GM13977 (cell line): ENCODE data around the gene ZNF366.

ENCODE experiments used
- DNase-seq: peaks from one replicate; pipeline ENCODE4 v3.0.0; 2012; ENCODE audit warnings: low spot score
- CTCF ChIP-seq: IDR thresholded peaks from 2 replicates; pipeline ENCODE4 v1.5.1; 2012; ENCODE audit warnings: mild to moderate bottlenecking, control low read depth; ENCODE audit not compliant: insufficient read depth; ENCODE audit errors: extremely low read depth, missing control alignments
- in situ Hi-C: fragments of 300-500 bp; cut with MboI; formaldehyde crosslinking; loops from one replicate; pipeline ENCODE4 v1.12.0; 2022; ENCODE audit warnings: low sequenced_read_pairs, low pct_unique_long_range_greater_than_20kb, mixed read lengths, inconsistent platforms; ENCODE audit not compliant: unreplicated experiment

ZNF366 gene

DNA sequence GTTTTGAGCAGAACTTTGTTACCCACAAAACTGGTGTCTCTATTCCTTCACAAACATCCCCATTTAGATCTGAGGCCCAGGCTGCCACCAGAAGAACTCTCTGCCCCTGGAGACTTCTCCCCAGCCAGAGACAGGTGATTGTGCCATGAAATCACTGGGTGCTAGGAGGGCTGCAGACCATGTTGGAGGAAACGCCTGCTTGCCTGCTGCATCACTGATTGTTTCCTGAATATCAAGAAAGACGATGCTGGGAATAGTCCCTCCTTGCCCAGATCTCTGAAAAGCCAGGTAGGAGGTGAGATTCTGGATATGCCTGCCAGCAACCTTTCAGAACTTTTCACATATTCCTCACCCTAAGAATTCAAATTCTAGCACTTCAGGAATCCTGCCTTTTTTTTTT, 8.1 kb downstream of the ZNF366 start:
- TF ChIP-seq CTCF, result no peak
- in situ Hi-C loops, result no loop called here
- no peak for DNase-seq

DNA sequence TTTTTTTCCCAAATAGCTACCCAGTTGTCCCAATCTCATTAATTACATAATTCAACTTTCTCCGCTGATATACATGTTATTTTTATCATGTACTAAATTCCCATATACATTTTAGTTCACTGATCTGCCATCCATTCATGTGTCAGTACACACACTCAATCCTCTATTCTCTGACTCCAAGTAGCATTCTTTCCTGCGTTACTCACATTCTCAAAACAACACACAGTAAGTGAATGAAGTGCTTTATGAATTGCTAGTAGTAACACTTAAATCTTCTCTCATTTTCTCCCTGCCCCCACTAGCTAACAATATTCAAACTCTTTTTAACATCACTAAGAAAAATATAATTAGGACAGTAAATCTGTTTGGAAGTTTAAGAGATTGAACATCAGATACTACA, 8.9 kb downstream of the ZNF366 start:
- in situ Hi-C loops, result no loop called here
- DNase-seq, result no peak
- TF ChIP-seq CTCF, result no peak

GRCh38 chr5:72497823-72498222, 9.4 kb downstream of the ZNF366 start:
- TF ChIP-seq CTCF, result no peak
- in situ Hi-C loops, result no loop called here
- no peak for DNase-seq

- DNase-seq, result no peak
- TF ChIP-seq CTCF, result no peak
- in situ Hi-C loops, result no loop called here
These were observed 11.8 kb downstream of the ZNF366 start for GRCh38 chr5:72495410-72495809.

DNA sequence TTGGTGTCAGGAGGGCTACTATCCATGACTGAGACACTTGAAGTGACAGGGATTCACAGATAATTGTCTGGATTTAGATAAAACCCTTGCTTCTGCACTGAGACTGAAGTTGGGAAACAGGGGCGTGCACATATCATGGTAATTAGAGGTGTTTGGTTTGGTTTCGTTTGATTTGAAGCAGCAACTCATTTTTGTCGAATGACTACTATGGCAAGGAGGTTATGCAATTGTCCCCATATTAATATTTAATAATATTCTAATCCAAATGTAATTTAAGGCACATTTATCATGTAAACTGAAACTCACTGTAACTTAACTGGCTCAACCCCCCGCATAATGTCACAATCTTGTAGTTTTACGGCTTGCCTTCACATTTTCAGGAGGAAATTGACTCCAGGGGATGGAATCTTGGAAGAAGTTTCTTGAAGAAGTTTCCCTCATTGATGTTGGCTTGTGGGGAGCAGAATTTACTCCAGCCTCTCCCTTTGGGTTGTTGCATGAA, 12.5 kb downstream of the ZNF366 start:
- in situ Hi-C loops, result no loop called here
- TF ChIP-seq CTCF, result no peak
- no peak for DNase-seq

GRCh38 chr5:72489536-72489935, 17.7 kb downstream of the ZNF366 start:
- TF ChIP-seq CTCF, result no peak
- no peak for DNase-seq
- in situ Hi-C loops, result no loop called here

DNA sequence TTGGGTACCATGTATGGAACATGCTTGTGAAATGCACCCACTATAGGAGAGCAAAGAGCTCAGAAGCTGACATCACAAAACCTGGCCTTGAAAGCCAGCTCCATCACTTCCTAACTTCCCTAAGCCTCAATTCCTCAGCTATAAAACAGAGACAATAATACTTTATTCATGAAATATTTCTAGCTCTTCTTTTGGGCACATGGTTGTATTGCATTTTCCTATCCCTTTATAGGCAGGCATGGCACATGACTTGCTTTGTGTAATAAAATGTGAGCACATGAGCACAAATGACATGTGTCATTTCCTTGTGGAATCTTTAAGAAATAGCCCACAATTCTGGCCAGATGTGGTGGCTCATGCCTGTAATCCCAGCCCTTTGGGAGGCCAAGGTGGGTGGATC, 18.5 kb downstream of the ZNF366 start:
- in situ Hi-C loops, result no loop called here
- TF ChIP-seq CTCF, result no peak
- no peak for DNase-seq
